ENCODE results near the gene LFNG. TPM values are rescaled to one million over a fixed set of nuclear protein-coding genes. Genes with fewer than 3 reads are reported as not detected.

The LFNG gene
- total RNA-seq, 2 donors from 2014 or later, result 16.0 to 47.2 TPM

GRCh38 chr7:2520131-2520760, 672 bp downstream of the LFNG start:
- H3K27ac ChIP-seq (ENCODE audit: low read depth, low read length), result peak overlapping the region; percentile 58
- Mint-ChIP-seq H3K4me3 (peak overlapping the region; percentile 82), H3K27me3 (ENCODE audit: insufficient read depth) (peaks cover 31% of the 10 kb centered on the region), H3K4me1 (peaks cover 44% of the 10 kb centered on the region), H3K9me3 (no peaks in the 10 kb centered on the region), H3K36me3 (ENCODE audit: low read depth) (no peaks in the 10 kb centered on the region), H3K27ac (no peak overlapping the region)
- H3K36me3 ChIP-seq (ENCODE audit: control insufficient read depth, insufficient read depth, low read length), result no peaks in the 10 kb centered on the region
- H3K4me3 ChIP-seq (ENCODE audit: low read length), result peak overlapping the region; percentile 72
- DNase-seq, result peak; percentile 77
- H3K9me3 ChIP-seq (ENCODE audit: control insufficient read depth, low read length), result no peaks in the 10 kb centered on the region
- 3 to 6% methylated on average over 32 to 37 of the region's 37 CpGs for WGBS, 2 experiments (ENCODE audit: insufficient coverage in 1 of 2, insufficient read length in 1 of 2)
- H3K9ac ChIP-seq (ENCODE audit: extremely low read depth, low read length, poor library complexity, severe bottlenecking), result no peak overlapping the region
- peak; percentile 24 for TF ChIP-seq CTCF (conservative IDR thresholded peaks at IDR 0.05)
- H3K27me3 ChIP-seq (ENCODE audit: control insufficient read depth, insufficient read depth, low read length, poor library complexity, severe bottlenecking), result peaks cover 34% of the 10 kb centered on the region
- peaks cover 7% of the 10 kb centered on the region for H3K4me1 ChIP-seq (ENCODE audit: control insufficient read depth, insufficient read depth, low read length)

- TF ChIP-seq CTCF (conservative IDR thresholded peaks at IDR 0.05), result no peak
- H3K27ac ChIP-seq (ENCODE audit: low read depth, low read length), result peak overlapping the region; percentile 69
- Mint-ChIP-seq H3K4me3 (peak overlapping the region; percentile 82), H3K9me3 (no peaks in the 10 kb centered on the region), H3K4me1 (peaks cover 44% of the 10 kb centered on the region), H3K27me3 (ENCODE audit: insufficient read depth) (peaks cover 31% of the 10 kb centered on the region), H3K36me3 (ENCODE audit: low read depth) (peaks cover 1% of the 10 kb centered on the region), H3K27ac (no peak overlapping the region)
- no peaks in the 10 kb centered on the region for H3K9me3 ChIP-seq (ENCODE audit: control insufficient read depth, low read length)
- peaks cover 34% of the 10 kb centered on the region for H3K27me3 ChIP-seq (ENCODE audit: control insufficient read depth, insufficient read depth, low read length, poor library complexity, severe bottlenecking)
- no peak overlapping the region for H3K9ac ChIP-seq (ENCODE audit: extremely low read depth, low read length, poor library complexity, severe bottlenecking)
- H3K4me1 ChIP-seq (ENCODE audit: control insufficient read depth, insufficient read depth, low read length), result peaks cover 7% of the 10 kb centered on the region
- no peaks in the 10 kb centered on the region for H3K36me3 ChIP-seq (ENCODE audit: control insufficient read depth, insufficient read depth, low read length)
- no peak for DNase-seq
- H3K4me3 ChIP-seq (ENCODE audit: low read length), result peak overlapping the region; percentile 72
- WGBS, 2 experiments (ENCODE audit: insufficient coverage in 1 of 2, insufficient read length in 1 of 2), result 53 to 60% methylated on average over 2 to 11 of the region's 12 CpGs
Measured at GRCh38 chr7:2520761-2521290, 1.3 kb downstream of the LFNG start.

GRCh38 chr7:2521341-2521745, 1.8 kb downstream of the LFNG start:
- H3K4me3 ChIP-seq (ENCODE audit: low read length), result no peak overlapping the region
- no peak for TF ChIP-seq CTCF (conservative IDR thresholded peaks at IDR 0.05)
- H3K4me1 Mint-ChIP-seq, result peaks cover 39% of the 10 kb centered on the region
- H3K9ac ChIP-seq (ENCODE audit: extremely low read depth, low read length, poor library complexity, severe bottlenecking), result no peak overlapping the region
- H3K9me3 ChIP-seq (ENCODE audit: control insufficient read depth, low read length), result no peaks in the 10 kb centered on the region
- H3K36me3 ChIP-seq (ENCODE audit: control insufficient read depth, insufficient read depth, low read length), result no peaks in the 10 kb centered on the region
- no peaks in the 10 kb centered on the region for H3K9me3 Mint-ChIP-seq
- no peak for DNase-seq
- H3K36me3 Mint-ChIP-seq (ENCODE audit: low read depth), result peaks cover 2% of the 10 kb centered on the region
- WGBS, 2 experiments (ENCODE audit: insufficient coverage in 1 of 2, insufficient read length in 1 of 2), result 54% methylated on average over 21 of the region's 21 CpGs; no CpG with 5 or more reads in 1 of the 2 experiments
- peak overlapping the region; percentile 69 for H3K27ac ChIP-seq (ENCODE audit: low read depth, low read length)
- no peak overlapping the region for H3K27ac Mint-ChIP-seq
- H3K27me3 Mint-ChIP-seq (ENCODE audit: insufficient read depth), result peaks cover 31% of the 10 kb centered on the region
- H3K4me1 ChIP-seq (ENCODE audit: control insufficient read depth, insufficient read depth, low read length), result peaks cover 7% of the 10 kb centered on the region
- peaks cover 34% of the 10 kb centered on the region for H3K27me3 ChIP-seq (ENCODE audit: control insufficient read depth, insufficient read depth, low read length, poor library complexity, severe bottlenecking)
- H3K4me3 Mint-ChIP-seq, result peak overlapping the region; percentile 82

Data from endodermal cell (in vitro differentiated cells).